Large intestine (tissue), 3 donors: ENCODE data around the gene TCAIM. TPM values are rescaled to one million over a fixed set of nuclear protein-coding genes. Genes with fewer than 3 reads are reported as not detected.
"Not testable (repeated sequence)": the region's sequence is repeated elsewhere in the genome, so short reads cannot be mapped to it uniquely, and the experiment has no call there.

Experiments
- DNase-seq, 2 donors: peaks; one replicate each; pipeline versions ENCODE4 v3.0.0 to v3.0.0-alpha.2; 2013
- H3K27ac ChIP-seq: one replicate; pipeline ENCODE4 v1.5.1; 2013; ENCODE audit warnings: low read length
- H3K27me3 ChIP-seq: 2 replicates; pipeline ENCODE4 v1.6.1; 2013; ENCODE audit warnings: low read length; ENCODE audit not compliant: control insufficient read depth, insufficient read depth
- H3K36me3 ChIP-seq: 2 replicates; pipeline ENCODE4 v1.6.1; 2013; ENCODE audit warnings: low read length; ENCODE audit not compliant: control insufficient read depth, insufficient read depth
- H3K4me1 ChIP-seq: one replicate; pipeline ENCODE4 v1.6.1; 2013; ENCODE audit warnings: low read length; ENCODE audit not compliant: control insufficient read depth, insufficient read depth
- H3K4me3 ChIP-seq: one replicate; pipeline ENCODE4 v1.5.1; 2013; ENCODE audit warnings: low read length
- H3K9me3 ChIP-seq: one replicate; pipeline ENCODE4 v1.6.1; 2013; ENCODE audit warnings: mild to moderate bottlenecking, low read depth, low read length, moderate library complexity; ENCODE audit not compliant: control insufficient read depth
- WGBS: methylation state at CpG from one replicate; pipeline ENCODE4 v1.1.5; 2013; ENCODE audit warnings: low lambda C conversion rate; ENCODE audit not compliant: insufficient coverage; 5-methylcytosine and 5-hydroxymethylcytosine counted together
- polyA plus RNA-seq: library from polyadenylated mRNA; unstranded; fragments of 120-200 nt; gene quantifications from one replicate; pipeline ENCODE4 v1.2.1, GENCODE V29; 2013

TCAIM gene
- polyA plus RNA-seq, 1 donor: 41.4 TPM

DNA sequence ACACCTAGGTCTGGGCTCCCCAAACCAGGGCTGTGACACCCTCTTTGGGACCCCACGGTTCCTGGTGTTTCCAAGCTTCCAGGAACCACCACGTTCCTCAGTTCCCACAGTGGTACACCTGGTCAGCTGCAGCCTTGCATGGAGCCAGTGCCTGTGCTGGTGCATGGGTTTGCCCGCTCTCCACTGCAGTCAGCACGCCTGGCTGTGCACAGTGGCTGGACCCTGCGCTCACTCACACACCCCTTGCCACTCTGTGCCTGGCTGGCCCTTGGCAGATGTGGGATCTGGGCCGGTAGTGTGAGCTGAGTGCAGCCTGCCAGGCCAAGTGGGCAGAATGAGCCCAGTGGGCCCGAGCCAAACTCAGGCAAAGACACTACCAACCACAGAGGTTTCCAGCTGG is 48.8 kb downstream of the TCAIM start:
- no peaks in the 10 kb centered on the region for H3K27me3 ChIP-seq
- no peak overlapping the region for H3K27ac ChIP-seq
- no peaks in the 10 kb centered on the region for H3K4me1 ChIP-seq
- peaks cover 17% of the 10 kb centered on the region for H3K9me3 ChIP-seq
- peaks cover 8% of the 10 kb centered on the region for H3K36me3 ChIP-seq
- no peak for DNase-seq
- no peak overlapping the region for H3K4me3 ChIP-seq
- no CpG with 5 or more reads among the region's 7 CpGs for WGBS

DNA sequence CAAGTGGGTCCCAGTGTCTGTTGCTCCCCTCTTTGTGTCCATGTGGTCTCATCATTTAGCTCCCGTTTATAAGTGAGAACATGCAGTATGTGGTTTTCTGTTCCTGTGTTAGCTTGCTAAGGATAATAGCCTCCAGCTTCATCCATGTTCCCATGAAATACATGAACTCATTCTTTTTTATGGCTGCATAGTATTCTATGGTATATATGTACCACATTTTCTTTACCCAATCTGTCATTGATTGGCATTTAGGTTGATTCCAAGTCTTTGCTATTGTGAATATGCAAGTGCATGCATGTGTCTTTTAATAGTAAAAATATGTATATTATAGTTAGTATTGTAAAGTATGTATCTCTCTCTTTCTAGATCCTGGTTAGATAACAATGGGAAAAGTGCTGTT is 53.9 kb downstream of the TCAIM start:
- peaks cover 2% of the 10 kb centered on the region for H3K9me3 ChIP-seq
- no peak overlapping the region for H3K4me3 ChIP-seq
- peaks cover 5% of the 10 kb centered on the region for H3K36me3 ChIP-seq
- H3K27me3 ChIP-seq: no peaks in the 10 kb centered on the region
- no peak overlapping the region for H3K27ac ChIP-seq
- no peak for DNase-seq
- H3K4me1 ChIP-seq: no peaks in the 10 kb centered on the region
- no CpG with 5 or more reads among the region's 1 CpG for WGBS

DNA sequence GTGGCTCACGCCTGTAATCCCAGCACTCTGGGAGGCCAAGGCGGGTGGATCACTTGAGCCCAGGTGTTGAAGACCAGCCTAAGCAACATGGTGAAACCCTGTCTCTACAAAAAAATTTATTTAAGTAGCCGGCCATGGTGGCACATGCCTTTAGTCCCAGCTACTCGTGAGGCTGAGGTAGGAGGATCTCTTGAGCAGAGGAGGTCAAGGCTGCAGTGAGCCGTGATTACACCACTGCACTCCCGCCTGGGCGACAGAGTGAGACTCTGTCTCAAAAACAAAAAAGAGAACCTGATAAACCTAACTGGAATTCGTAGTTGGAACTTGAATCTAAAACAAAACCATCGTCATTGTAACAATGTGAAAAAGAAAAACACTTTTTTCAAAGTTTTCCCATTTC is 57.1 kb downstream of the TCAIM start:
- H3K27ac ChIP-seq: no peak overlapping the region
- H3K9me3 ChIP-seq: no peaks in the 10 kb centered on the region
- no peak for DNase-seq
- peaks cover 9% of the 10 kb centered on the region for H3K36me3 ChIP-seq
- no peak overlapping the region for H3K4me3 ChIP-seq
- H3K27me3 ChIP-seq: no peaks in the 10 kb centered on the region
- no peaks in the 10 kb centered on the region for H3K4me1 ChIP-seq
- 95% methylated on average over 3 of the region's 9 CpGs for WGBS

DNA sequence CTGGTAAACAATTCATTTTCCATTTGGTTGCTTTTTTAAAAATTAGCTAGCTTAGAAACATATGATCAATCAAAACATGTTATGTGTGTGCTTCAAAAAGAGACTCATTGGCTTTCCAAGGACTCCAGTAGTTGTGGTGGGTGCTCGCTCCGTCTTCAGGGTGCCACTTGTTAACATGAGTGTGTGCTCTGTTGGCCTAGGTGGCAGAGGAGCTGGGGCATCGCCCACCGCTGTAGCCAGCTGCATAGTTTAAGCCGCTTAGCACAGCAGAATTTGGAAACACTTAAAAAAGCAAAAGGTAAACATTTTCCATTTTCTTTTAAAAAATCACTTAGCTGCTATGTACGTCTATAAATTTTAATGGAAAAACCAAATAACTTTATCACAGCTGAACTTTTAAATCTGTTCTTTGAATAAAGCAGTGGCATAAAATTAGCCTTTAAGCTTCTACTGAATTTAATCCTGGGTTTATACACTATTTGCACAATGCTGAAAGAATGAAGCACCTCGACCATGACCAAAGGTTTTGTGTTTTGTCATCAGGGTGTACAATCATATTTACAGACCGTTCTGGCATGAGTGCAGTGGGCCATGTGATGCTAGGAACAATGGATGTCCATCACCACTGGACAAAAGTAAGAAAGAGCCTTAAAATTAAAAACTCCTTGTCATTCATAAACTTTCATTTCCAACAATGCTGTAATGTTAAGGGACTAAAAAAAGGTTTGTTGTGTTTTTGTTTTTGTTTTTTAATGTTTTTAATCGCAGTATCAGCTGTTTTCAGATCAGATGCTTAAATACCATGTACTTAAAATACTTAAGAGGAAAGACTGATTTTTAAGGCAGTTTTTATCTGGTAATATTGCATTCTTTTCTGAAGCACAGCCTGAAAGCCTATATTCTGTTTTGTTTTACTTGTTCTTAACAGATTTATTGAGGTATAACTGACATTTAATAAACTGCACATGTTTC is 57.9 kb downstream of the TCAIM start:
- DNase-seq: no peak
- Histone ChIP-seq H3K9me3 (no peaks in the 10 kb centered on the region), H3K4me1 (no peaks in the 10 kb centered on the region), H3K27ac (no peak overlapping the region), H3K27me3 (no peaks in the 10 kb centered on the region), H3K4me3 (no peak overlapping the region), H3K36me3 (peaks cover 10% of the 10 kb centered on the region)
- WGBS: 92% methylated on average over 2 of the region's 9 CpGs

DNA sequence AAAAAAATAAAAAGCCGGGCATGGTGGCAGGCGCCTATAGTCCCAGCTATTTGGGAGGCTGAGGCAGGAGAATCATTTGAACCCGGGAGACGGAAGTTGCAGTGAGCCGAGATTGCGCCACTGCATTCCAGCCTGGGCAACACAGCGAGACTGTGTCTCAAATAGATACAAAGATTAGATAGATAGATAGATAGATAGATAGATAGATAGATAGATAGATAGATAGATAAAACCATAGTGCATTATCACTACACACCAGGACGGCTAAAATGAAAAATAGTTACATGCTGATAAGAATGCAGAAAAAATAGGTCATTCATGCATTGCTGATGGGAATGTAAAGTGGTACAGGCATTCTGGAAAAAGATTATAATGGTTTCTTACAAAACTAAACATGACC is 59.7 kb downstream of the TCAIM start:
- not testable (repeated sequence) for H3K9me3 ChIP-seq, H3K27me3 ChIP-seq, H3K4me3 ChIP-seq, H3K27ac ChIP-seq, H3K4me1 ChIP-seq, DNase-seq
- WGBS: 94% methylated on average over 3 of the region's 8 CpGs
- H3K36me3 ChIP-seq: peaks cover 11% of the 10 kb centered on the region

DNA sequence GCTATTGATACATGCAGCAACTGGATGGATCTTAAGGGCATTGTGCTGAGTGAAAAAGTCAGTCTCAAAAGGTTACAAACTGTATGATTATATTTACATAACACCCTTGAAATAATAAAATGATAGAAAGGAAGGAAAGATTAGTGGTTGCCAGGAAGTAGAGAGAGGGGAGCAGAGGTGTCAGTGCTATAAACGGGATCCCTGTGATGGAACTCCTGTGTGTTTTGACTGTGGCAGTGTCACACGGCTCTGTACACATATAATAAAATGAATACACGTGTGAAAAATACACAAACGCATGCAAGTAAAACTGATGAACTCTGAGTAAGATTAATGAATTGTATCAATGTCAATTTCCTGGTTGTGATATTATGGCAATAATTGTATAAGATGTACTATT is 60.3 kb downstream of the TCAIM start:
- no peaks in the 10 kb centered on the region for H3K27me3 ChIP-seq
- H3K4me1 ChIP-seq: no peaks in the 10 kb centered on the region
- WGBS: 75% methylated on average over 2 of the region's 4 CpGs
- no peaks in the 10 kb centered on the region for H3K9me3 ChIP-seq
- H3K4me3 ChIP-seq: no peak overlapping the region
- H3K27ac ChIP-seq: no peak overlapping the region
- H3K36me3 ChIP-seq: peaks cover 14% of the 10 kb centered on the region
- no peak for DNase-seq

DNA sequence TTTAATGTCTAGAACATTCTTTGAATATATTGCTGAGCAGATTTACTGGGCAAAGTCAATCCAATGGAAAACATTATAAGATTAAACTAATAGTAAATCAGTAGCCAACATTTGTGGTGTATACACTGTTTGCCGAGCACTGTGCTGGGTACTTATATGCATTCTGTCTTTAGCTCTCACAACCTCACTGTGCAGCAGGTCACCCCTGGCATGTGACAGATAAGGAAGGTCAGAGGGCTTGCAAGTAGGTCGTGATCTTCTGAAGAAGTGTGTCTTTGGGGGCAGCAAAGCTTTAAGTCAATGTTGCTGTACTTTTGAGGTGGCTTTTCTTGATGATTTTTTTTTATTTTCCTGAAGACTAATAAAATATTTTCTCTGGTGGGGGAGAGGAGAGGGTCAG is 62.2 kb downstream of the TCAIM start:
- WGBS: no CpG with 5 or more reads among the region's 2 CpGs
- H3K36me3 ChIP-seq: peaks cover 17% of the 10 kb centered on the region
- DNase-seq: no peak
- no peak overlapping the region for H3K27ac ChIP-seq
- no peaks in the 10 kb centered on the region for H3K27me3 ChIP-seq
- no peak overlapping the region for H3K4me3 ChIP-seq
- no peaks in the 10 kb centered on the region for H3K9me3 ChIP-seq
- no peaks in the 10 kb centered on the region for H3K4me1 ChIP-seq

DNA sequence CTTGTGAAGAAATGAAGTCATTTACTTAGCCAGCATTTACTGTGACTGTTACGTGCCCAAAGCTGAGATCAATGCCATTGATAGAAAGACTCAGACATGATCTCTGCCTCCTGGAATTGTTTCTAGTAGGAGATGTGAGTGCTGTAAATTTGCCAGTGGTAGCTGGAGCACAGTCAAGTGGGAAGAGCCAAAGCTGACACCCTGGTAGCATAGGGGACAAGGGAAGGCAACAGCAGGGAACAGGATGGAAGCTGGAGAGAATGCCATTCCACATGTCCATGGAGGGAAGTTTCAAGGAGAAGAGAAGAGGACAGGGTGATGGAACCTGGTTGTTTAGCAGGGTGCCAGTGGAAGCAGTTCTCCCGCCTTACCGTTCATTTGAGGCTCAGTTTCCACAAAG is 64.0 kb downstream of the TCAIM start:
- no CpG with 5 or more reads among the region's 3 CpGs for WGBS
- Histone ChIP-seq H3K27me3 (no peaks in the 10 kb centered on the region), H3K36me3 (peaks cover 17% of the 10 kb centered on the region), H3K4me3 (no peak overlapping the region), H3K4me1 (no peaks in the 10 kb centered on the region), H3K9me3 (no peaks in the 10 kb centered on the region), H3K27ac (no peak overlapping the region)
- no peak for DNase-seq

DNA sequence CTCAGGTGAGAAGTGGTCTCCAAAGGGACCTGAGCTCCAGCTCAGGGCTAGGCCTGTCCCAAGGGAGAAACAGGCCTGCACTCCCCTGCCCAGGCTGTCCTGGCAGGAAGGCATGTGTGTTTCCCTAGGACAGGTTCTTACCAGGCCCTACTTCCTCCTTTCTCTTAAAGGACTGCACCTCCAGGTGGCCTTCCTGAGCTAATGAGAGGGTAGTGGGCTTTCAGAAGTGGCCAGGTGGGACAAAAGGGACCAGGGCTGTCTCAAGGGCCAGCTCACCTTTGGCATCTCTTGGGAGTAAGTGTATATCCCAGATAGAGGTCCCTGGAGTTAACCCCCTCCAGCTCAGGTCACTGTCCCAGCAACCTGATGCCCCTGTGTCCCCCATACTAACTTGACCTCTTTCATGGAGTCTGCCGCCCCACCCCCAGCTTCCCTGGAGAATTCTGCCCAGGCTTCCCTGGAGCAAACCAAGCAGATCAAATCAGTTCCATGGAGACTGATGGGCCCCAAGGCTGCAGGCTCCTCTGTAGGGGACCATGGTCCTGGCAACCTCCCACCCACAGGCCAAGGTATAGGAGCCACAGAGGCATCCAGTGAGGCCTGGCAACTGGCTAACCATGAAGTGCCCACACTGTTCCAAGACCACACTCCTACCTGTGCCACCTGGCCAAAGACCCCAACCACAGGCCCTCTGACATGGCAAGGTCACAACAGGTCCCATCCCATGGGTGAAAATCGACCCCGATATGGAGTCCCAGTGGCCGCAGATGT is 71.3 kb downstream of the TCAIM start:
- no peak overlapping the region for H3K4me3 ChIP-seq
- H3K27ac ChIP-seq: no peak overlapping the region
- peaks cover 11% of the 10 kb centered on the region for H3K36me3 ChIP-seq
- peaks cover 8% of the 10 kb centered on the region for H3K4me1 ChIP-seq
- no peaks in the 10 kb centered on the region for H3K9me3 ChIP-seq
- no CpG with 5 or more reads among the region's 4 CpGs for WGBS
- no peak for DNase-seq
- no peaks in the 10 kb centered on the region for H3K27me3 ChIP-seq

DNA sequence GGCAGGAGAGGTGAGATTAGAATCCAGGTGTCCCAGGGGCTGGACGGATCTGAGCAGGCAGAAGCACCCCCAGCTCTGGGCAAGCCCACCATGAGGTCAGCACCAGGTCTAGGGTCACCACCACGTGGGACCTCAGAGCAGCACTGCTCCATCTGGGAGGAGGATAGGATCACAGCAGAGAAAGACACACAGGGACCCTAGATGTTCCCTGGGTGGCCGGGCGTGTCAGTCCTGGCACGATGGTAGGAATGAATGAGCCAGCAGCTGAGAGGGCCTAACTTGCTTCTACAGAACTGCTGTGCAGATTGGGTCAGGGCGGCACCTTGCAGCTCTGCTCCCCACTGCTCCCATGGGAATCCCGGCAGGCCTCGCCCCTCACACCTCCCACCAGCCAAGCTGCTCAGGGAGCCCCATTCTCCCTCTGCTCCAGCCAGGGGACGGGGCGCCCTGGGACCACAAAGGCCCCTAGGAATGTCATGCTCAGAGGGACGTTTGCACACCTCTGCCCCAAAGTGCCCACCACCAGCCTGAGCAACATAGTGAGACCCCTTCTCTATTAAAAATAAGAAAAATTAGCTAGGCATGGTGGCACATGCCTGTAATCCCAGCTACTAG is 72.6 kb downstream of the TCAIM start:
- no CpG with 5 or more reads among the region's 11 CpGs for WGBS
- Histone ChIP-seq H3K4me1 (peaks cover 16% of the 10 kb centered on the region), H3K27me3 (no peaks in the 10 kb centered on the region), H3K27ac (no peak overlapping the region), H3K9me3 (no peaks in the 10 kb centered on the region), H3K4me3 (no peak overlapping the region), H3K36me3 (peaks cover 7% of the 10 kb centered on the region)
- DNase-seq: no peak
